DOHH2 (cell line): ENCODE measurements around the gene BNIPL.

Experiments used
- H3F3A ChIP-seq: fragments of 200-600 bp; sonication (generic), shearing (Covaris generic); 2 replicates; pipeline ENCODE4 v1.6.0; 2016; ENCODE audit warnings: antibody characterized with exemption, mild to moderate bottlenecking; ENCODE audit not compliant: control insufficient read depth, insufficient read depth
- H3K27ac ChIP-seq: fragments of 200-600 bp; sonication (generic); 2 replicates; pipeline ENCODE4 v1.5.1; 2014; ENCODE audit warnings: low read depth, mild to moderate bottlenecking, low read length, moderate library complexity
- H3K27me3 ChIP-seq: fragments of 200-600 bp; sonication (generic); 2 replicates; pipeline ENCODE4 v1.6.1; 2014; ENCODE audit warnings: mild to moderate bottlenecking, low read length, mixed read lengths; ENCODE audit not compliant: control insufficient read depth
- H3K36me3 ChIP-seq: fragments of 200-600 bp; sonication (generic); 2 replicates; pipeline ENCODE4 v1.6.1; 2014; ENCODE audit warnings: mild to moderate bottlenecking, low read length, moderate library complexity, mixed read lengths; ENCODE audit not compliant: control insufficient read depth
- H3K4me1 ChIP-seq: fragments of 200-600 bp; sonication (generic); 2 replicates; pipeline ENCODE4 v1.6.1; 2014; ENCODE audit warnings: mild to moderate bottlenecking, low read length, mixed read lengths; ENCODE audit not compliant: control insufficient read depth
- H3K4me2 ChIP-seq: fragments of 200-600 bp; sonication (generic); 2 replicates; pipeline ENCODE4 v1.6.0; 2014; ENCODE audit warnings: mild to moderate bottlenecking, low read length, moderate library complexity
- H3K4me3 ChIP-seq: fragments of 200-600 bp; sonication (generic); 2 replicates; pipeline ENCODE4 v1.5.1; 2014; ENCODE audit warnings: mild to moderate bottlenecking, low read length, mixed read lengths
- H3K79me2 ChIP-seq: fragments of 200-600 bp; sonication (generic); 2 replicates; pipeline ENCODE4 v1.6.1; 2014; ENCODE audit warnings: mild to moderate bottlenecking, low read length, mixed read lengths; ENCODE audit not compliant: control insufficient read depth
- H3K9me2 ChIP-seq: fragments of 200-600 bp; sonication (generic); replicated peaks from 2 replicates; pipeline ENCODE4 v1.6.1; 2014; ENCODE audit warnings: mild to moderate bottlenecking, low read length, mixed read lengths; ENCODE audit not compliant: control insufficient read depth
- H3K9me3 ChIP-seq: fragments of 200-600 bp; sonication (generic); 2 replicates; pipeline ENCODE4 v1.6.1; 2014; ENCODE audit warnings: antibody characterized with exemption, low read length, mixed read lengths; ENCODE audit not compliant: control insufficient read depth, insufficient read depth
- H4K20me1 ChIP-seq: fragments of 200-600 bp; sonication (generic); 2 replicates; pipeline ENCODE4 v1.6.0; 2014; ENCODE audit warnings: low read depth, mild to moderate bottlenecking, antibody characterized with exemption, low read length, moderate library complexity; ENCODE audit not compliant: control insufficient read depth, insufficient read depth
- CTCF ChIP-seq: fragments of 200-600 bp; sonication (generic); IDR thresholded peaks from one replicate; pipeline ENCODE4 v1.5.1; 2014; ENCODE audit warnings: antibody characterized with exemption, mild to moderate bottlenecking, low read depth, low read length; ENCODE audit not compliant: poor library complexity, severe bottlenecking
- EZH2phosphoT487 ChIP-seq: fragments of 200-600 bp; sonication (generic); IDR thresholded peaks from 2 replicates; pipeline ENCODE4 v1.6.1; 2017; ENCODE audit warnings: borderline replicate concordance, mild to moderate bottlenecking, antibody characterized with exemption, low read length, moderate library complexity, mixed read lengths

BNIPL gene

GRCh38 chr1:151006327-151007052 lies 29.9 kb upstream of the BNIPL start, which contains the start of gene MINDY1:
MINDY1 (minus strand) TSS chr1:151006902; CDS start chr1:151002617, 4,285 bp downstream.
- Histone ChIP-seq H3K9me2 (no peaks in the 10 kb centered on the region), H3K4me3 (peak within 1 kb of the TSS; percentile 96), H3K27me3 (no peaks in the 10 kb centered on the region), H3K9me3 (no peaks in the 10 kb centered on the region), H3K27ac (peak within 1 kb of the TSS; percentile 21; the same call in 1 of the 2 replicates), H4K20me1 (no peaks in the 10 kb centered on the region), H3K4me1 (peaks cover 60% of the 10 kb centered on the region), H3K4me2 (peak within 1 kb of the TSS; percentile 90), H3F3A (peaks cover 6% of the 10 kb centered on the region), H3K79me2 (peaks cover 24% of the 10 kb centered on the region), H3K36me3 (0 out of 2 replicates have a peak, but pooled peaks cover 3% of the 10 kb centered on the region)
- TF ChIP-seq EZH2phosphoT487 (no peak), CTCF (no peak)

- Histone ChIP-seq H3K27ac (peak overlapping the region; percentile 21; the same call in 1 of the 2 replicates), H3K79me2 (peaks cover 24% of the 10 kb centered on the region), H3K9me2 (no peaks in the 10 kb centered on the region), H3K4me3 (peak overlapping the region; percentile 96), H3F3A (peaks cover 6% of the 10 kb centered on the region), H4K20me1 (no peaks in the 10 kb centered on the region), H3K4me2 (peak overlapping the region; percentile 90), H3K4me1 (peaks cover 59% of the 10 kb centered on the region), H3K9me3 (no peaks in the 10 kb centered on the region), H3K36me3 (0 out of 2 replicates have a peak, but pooled peaks cover 3% of the 10 kb centered on the region), H3K27me3 (no peaks in the 10 kb centered on the region)
- TF ChIP-seq CTCF (no peak), EZH2phosphoT487 (no peak)
Measured at GRCh38 chr1:151007853-151008243, 28.5 kb upstream of the BNIPL start.

GRCh38 chr1:151008244-151009205 lies 27.9 kb upstream of the BNIPL start, which contains the start of gene PRUNE1:
PRUNE1 (plus strand) TSS chr1:151008449; CDS start chr1:151008633, 184 bp downstream.
- no peaks in the 10 kb centered on the region for H3K9me2 ChIP-seq
- no peaks in the 10 kb centered on the region for H3K9me3 ChIP-seq
- peak within 1 kb of the TSS; percentile 21; the same call in 1 of the 2 replicates for H3K27ac ChIP-seq
- H4K20me1 ChIP-seq = no peaks in the 10 kb centered on the region
- peak within 1 kb of the TSS; percentile 96 for H3K4me3 ChIP-seq
- H3F3A ChIP-seq = peaks cover 6% of the 10 kb centered on the region
- 0 out of 2 replicates have a peak, but pooled peaks cover 3% of the 10 kb centered on the region for H3K36me3 ChIP-seq
- peaks cover 52% of the 10 kb centered on the region for H3K4me1 ChIP-seq
- peak within 1 kb of the TSS; percentile 90 for H3K4me2 ChIP-seq
- no peaks in the 10 kb centered on the region for H3K27me3 ChIP-seq
- H3K79me2 ChIP-seq = peaks cover 24% of the 10 kb centered on the region
- TF ChIP-seq CTCF (no peak), EZH2phosphoT487 (no peak)
